ENCODE results near the gene SLC5A3.

DNA sequence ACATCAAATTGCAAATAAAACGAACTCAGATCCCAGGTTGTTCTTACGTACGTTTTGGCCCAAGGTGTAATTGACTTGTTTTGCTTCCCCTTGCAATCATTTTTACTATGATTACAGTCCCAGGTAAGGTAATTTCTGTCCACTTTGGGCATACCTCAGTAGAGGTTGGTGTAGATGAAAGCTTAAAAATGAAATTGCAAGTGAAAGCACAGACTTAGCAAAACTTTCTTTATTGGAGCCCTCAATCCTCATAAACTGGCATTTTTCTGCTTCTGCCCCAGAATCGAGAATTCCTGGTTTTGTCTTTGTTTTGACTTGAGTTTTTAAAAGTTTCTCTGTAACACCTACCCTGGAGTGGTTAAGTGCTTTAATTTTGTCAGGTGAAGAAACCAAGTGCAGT lies 9.4 kb downstream of the SLC5A3 start:
- TF ChIP-seq CTCF (IDR thresholded peaks at IDR 0.05; ENCODE audit: poor library complexity, severe bottlenecking) = no peak
- TF ChIP-seq POLR2AphosphoS5 (IDR thresholded peaks at IDR 0.05) = no peak
- TF ChIP-seq TAF1 (IDR thresholded peaks at IDR 0.05; ENCODE audit: low read depth) = no peak
- TF ChIP-seq SMC3 (conservative IDR thresholded peaks at IDR 0.05; ENCODE audit: poor library complexity) = no peak
- no peak for TF ChIP-seq EZH2 (IDR thresholded peaks at IDR 0.05; ENCODE audit: borderline replicate concordance, insufficient read depth, low read length, poor library complexity, severe bottlenecking)
- no peak for TF ChIP-seq MXI1 (conservative IDR thresholded peaks at IDR 0.05; ENCODE audit: poor library complexity, severe bottlenecking)
- TF ChIP-seq REST (IDR thresholded peaks at IDR 0.05; ENCODE audit: borderline replicate concordance) = no peak

Data from neural cell (in vitro differentiated cells).